ENCODE data around the gene SEC61A2.

SEC61A2 gene

GRCh38 chr10:12214093-12214492 lies 84.6 kb downstream of the SEC61A2 start:
- TF ChIP-seq, protein P1, sequence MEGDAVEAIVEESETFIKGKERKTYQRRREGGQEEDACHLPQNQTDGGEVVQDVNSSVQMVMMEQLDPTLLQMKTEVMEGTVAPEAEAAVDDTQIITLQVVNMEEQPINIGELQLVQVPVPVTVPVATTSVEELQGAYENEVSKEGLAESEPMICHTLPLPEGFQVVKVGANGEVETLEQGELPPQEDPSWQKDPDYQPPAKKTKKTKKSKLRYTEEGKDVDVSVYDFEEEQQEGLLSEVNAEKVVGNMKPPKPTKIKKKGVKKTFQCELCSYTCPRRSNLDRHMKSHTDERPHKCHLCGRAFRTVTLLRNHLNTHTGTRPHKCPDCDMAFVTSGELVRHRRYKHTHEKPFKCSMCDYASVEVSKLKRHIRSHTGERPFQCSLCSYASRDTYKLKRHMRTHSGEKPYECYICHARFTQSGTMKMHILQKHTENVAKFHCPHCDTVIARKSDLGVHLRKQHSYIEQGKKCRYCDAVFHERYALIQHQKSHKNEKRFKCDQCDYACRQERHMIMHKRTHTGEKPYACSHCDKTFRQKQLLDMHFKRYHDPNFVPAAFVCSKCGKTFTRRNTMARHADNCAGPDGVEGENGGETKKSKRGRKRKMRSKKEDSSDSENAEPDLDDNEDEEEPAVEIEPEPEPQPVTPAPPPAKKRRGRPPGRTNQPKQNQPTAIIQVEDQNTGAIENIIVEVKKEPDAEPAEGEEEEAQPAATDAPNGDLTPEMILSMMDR (IDR thresholded peaks at IDR 0.05; ENCODE audit: low read depth, low read length, missing control alignments): no peak
- DNase-seq (ENCODE audit: extremely low read depth, low read depth): no peak
- H3K4me3 ChIP-seq (replicated peaks; ENCODE audit: low read depth, low read length): no peak overlapping the region

DNA sequence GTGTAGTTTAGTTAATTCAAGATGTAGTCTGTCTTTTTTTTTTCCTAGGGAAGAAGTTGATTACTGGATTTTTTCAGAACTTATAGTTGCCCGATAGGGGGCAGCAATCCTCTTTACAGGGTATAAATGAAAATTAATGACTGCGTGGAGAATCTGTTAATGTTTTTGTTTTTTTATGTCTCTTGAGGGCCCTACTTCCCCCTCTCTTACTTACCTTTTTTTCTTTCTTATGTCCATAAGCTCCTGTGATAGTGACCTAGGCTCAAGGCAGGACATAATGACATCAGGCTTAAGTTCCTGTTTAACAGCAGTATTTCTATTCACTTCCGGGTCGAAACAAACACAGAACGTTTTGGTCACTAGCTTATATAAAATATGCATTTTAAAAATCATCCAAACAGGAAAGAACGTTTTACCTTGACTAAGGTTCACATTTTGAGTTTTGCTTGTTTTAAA lies 85.3 kb downstream of the SEC61A2 start:
- TF ChIP-seq, protein P1 (IDR thresholded peaks at IDR 0.05; ENCODE audit: low read depth, low read length, missing control alignments): peak; percentile 64
- H3K4me3 ChIP-seq (replicated peaks; ENCODE audit: low read depth, low read length): no peak overlapping the region
- DNase-seq (ENCODE audit: extremely low read depth, low read depth): no peak

All from HFF-Myc (cell line).